Adrenal gland (tissue), 12 donors: ENCODE data around the gene GNAO1. TPM values are rescaled to one million over a fixed set of nuclear protein-coding genes. Genes with fewer than 3 reads are reported as not detected.

ENCODE experiments used
- DNase-seq, 7 donors: peaks; one replicate each; pipeline ENCODE4 v3.0.0-alpha.2; 2019 to 2020
- H3K27ac ChIP-seq, 5 donors: fragments of 200-600 bp; sonication (generic) in 4 of 5; 1 replicate in 3 of 5; 2 replicates in 2 of 5; pipeline versions ENCODE4 v1.5.1 to v1.8.0; 2016 to 2020; ENCODE audit warnings: mild to moderate bottlenecking in 1 of 5
- H3K27me3 ChIP-seq: fragments of 200-600 bp; 2 replicates; pipeline ENCODE4 v1.8.0; 2021
- H3K36me3 ChIP-seq, 2 donors: fragments of 200-600 bp; replicated peaks in 1 of 2; 1 replicate in 1 of 2; 2 replicates in 1 of 2; pipeline versions ENCODE4 v1.5.1 to v1.8.0; 2018 to 2022
- H3K4me1 ChIP-seq, 2 donors: fragments of 200-600 bp; replicated peaks in 1 of 2; 1 replicate in 1 of 2; 2 replicates in 1 of 2; pipeline versions ENCODE4 v1.5.1 to v1.8.0; 2018 to 2021
- H3K4me3 ChIP-seq, 4 donors: fragments of 200-600 bp; sonication (generic) in 3 of 4; one replicate each; pipeline ENCODE4 v1.5.1; 2016 to 2018
- H3K9me3 ChIP-seq, 3 donors: fragments of 200-600 bp; sonication (generic) in 1 of 3; replicated peaks in 1 of 3; 1 replicate in 2 of 3; 2 replicates in 1 of 3; pipeline versions ENCODE4 v1.5.1 to v1.8.0; 2016 to 2021
- POLR2A ChIP-seq, 2 donors: fragments of 450-650 bp; IDR thresholded peaks; one replicate each; pipeline ENCODE4 v1.6.1; 2017; ENCODE audit warnings: antibody characterized with exemption in 2 of 2, mild to moderate bottlenecking in 2 of 2, moderate library complexity in 1 of 2
- WGBS, 4 donors: extraction: QIAGEN DNeasy Blood & Tissue Kit in 2 of 4; methylation state at CpG; one replicate each; pipeline versions ENCODE4 v1.1.5 to v1.1.7; 2013 to 2017; 5-methylcytosine and 5-hydroxymethylcytosine counted together
- intact Hi-C, 2 donors: fragments of 100-400 bp; cut with DNase I; formaldehyde crosslinking; loops; one replicate each; pipeline versions ENCODE4 v1.14.1 to v1.15.0; 2022 to 2023
- polyA plus RNA-seq, 3 donors: library from polyadenylated mRNA; stranded (reverse); fragments of 200-250 nt in 2 of 3; fragments of 350-450 nt in 1 of 3; fragmentation: Illumina TruSeq in 1 of 3; extraction: RNeasy Lipid Tissue Mini Kit (QIAGEN cat#74804) in 1 of 3; gene quantifications; one replicate each; pipeline ENCODE4 v1.2.3, GENCODE V29; 2013 to 2014
- total RNA-seq, 9 donors: library from RNA; depleted of rRNA in 4 of 9; stranded (reverse); fragments of >200 nt in 4 of 9; fragments of 120-200 nt in 1 of 9; fragmentation: NEBNext Ultra II Directional in 1 of 9; extraction: Animal tissue kit (Norgen Biotek cat#: 25700) in 1 of 9; gene quantifications; one replicate each; pipeline versions ENCODE4 v1.1.0 to v1.2.4, GENCODE V29; 2013 to 2023
- TF ChIP-seq, protein P1 (sequence below), 6 experiments: fragments of 450-650 bp in 4 of 6; fragments of 200-600 bp in 2 of 6; sonication (generic) in 1 of 6; IDR thresholded peaks; 1 replicate in 5 of 6; 2 replicates in 1 of 6; pipeline versions ENCODE4 v1.5.1 to v1.8.0; 2016 to 2021; ENCODE audit warnings: antibody characterized with exemption in 6 of 6, mild to moderate bottlenecking in 2 of 6, moderate library complexity in 1 of 6
- donor health status: healthy with polysubstance abuse.
- donor health status: Bipolar disorder and iron deficiency.
- donor health status: DM: yes; HTN: yes; CAD: no.
- donor health status: DM: no; HTN: no; CAD: no.
- donor health status: DM: no; HTN: no; CAD: no.
- donor health status: DM: yes; HTN: yes; CAD: no.

Gene GNAO1
- total and polyA plus RNA-seq, 12 donors: 1.8 to 36.6 (median 5.9) TPM

DNA sequence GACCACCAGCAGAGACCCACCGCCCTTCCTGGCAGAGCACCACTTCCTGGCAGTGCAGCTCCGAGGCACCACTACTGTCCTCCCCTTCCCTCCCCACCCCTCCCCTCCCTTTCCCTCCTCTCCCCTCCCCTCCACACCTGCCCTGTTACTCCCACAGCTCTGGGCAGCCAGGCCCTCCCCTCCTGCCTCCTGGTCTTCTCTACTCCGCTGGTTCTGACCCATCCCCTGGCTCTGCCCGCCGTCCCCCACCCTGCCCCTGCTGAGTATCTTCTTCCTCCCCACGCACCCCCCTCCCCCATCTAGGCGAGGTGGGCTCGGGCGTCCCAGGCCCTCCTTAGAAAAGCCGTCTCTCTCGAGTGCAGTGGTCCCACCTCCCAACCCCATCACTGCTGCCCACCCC is 156.4 kb downstream of the GNAO1 start:
- TF ChIP-seq, protein P1, sequence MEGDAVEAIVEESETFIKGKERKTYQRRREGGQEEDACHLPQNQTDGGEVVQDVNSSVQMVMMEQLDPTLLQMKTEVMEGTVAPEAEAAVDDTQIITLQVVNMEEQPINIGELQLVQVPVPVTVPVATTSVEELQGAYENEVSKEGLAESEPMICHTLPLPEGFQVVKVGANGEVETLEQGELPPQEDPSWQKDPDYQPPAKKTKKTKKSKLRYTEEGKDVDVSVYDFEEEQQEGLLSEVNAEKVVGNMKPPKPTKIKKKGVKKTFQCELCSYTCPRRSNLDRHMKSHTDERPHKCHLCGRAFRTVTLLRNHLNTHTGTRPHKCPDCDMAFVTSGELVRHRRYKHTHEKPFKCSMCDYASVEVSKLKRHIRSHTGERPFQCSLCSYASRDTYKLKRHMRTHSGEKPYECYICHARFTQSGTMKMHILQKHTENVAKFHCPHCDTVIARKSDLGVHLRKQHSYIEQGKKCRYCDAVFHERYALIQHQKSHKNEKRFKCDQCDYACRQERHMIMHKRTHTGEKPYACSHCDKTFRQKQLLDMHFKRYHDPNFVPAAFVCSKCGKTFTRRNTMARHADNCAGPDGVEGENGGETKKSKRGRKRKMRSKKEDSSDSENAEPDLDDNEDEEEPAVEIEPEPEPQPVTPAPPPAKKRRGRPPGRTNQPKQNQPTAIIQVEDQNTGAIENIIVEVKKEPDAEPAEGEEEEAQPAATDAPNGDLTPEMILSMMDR (IDR thresholded peaks at IDR 0.05): no peak
- no peak for TF ChIP-seq POLR2A (IDR thresholded peaks at IDR 0.05)
- Histone ChIP-seq H3K27me3 (no peaks in the 10 kb centered on the region), H3K27ac (no peak overlapping the region), H3K36me3 (no peaks in the 10 kb centered on the region), H3K4me3 (no peak overlapping the region), H3K4me1 (no peaks in the 10 kb centered on the region), H3K9me3 (no peaks in the 10 kb centered on the region)
- DNase-seq: no peak
- WGBS, 4 donors: 77 to 82% (median 79%) methylated on average over 11 of the region's 11 CpGs
- intact Hi-C loops: no loop called here

GRCh38 chr16:56348168-56349085 is 157.1 kb downstream of the GNAO1 start:
- Histone ChIP-seq H3K36me3 (no peaks in the 10 kb centered on the region), H3K9me3 (no peaks in the 10 kb centered on the region), H3K27ac (no peak overlapping the region), H3K4me1 (no peaks in the 10 kb centered on the region), H3K4me3 (no peak overlapping the region), H3K27me3 (no peaks in the 10 kb centered on the region)
- TF ChIP-seq, protein P1 (IDR thresholded peaks at IDR 0.05): no peak
- TF ChIP-seq POLR2A (IDR thresholded peaks at IDR 0.05): no peak
- 85 to 89% (median 86%) methylated on average over 12 to 25 of the region's 25 CpGs for WGBS, 4 donors
- DNase-seq: no peak
- intact Hi-C loops: no loop called here

DNA sequence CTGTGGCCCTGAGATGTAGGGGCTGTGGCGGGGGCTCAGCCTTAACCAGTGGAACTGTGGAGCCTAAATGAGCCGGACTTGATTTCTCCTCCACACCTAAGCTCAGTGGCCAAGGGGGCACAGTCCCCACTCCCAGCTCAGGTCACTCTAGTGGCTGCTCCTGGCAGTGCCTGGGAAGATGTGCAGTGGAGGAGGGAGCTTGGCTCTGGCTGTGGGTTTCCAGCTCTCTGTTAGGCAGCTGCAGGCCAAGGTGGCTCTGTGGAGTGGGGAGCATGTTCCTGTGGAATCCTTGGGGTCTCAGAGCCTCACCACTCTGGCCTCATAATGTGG is 157.8 kb downstream of the GNAO1 start:
- Histone ChIP-seq H3K36me3 (no peaks in the 10 kb centered on the region), H3K4me1 (no peaks in the 10 kb centered on the region), H3K27ac (no peak overlapping the region), H3K27me3 (no peaks in the 10 kb centered on the region), H3K4me3 (no peak overlapping the region), H3K9me3 (no peaks in the 10 kb centered on the region)
- no peak for DNase-seq
- WGBS, 4 donors: 74 to 80% (median 77%) methylated on average over 2 of the region's 2 CpGs; no CpG with 5 or more reads in 1 of the 4 donors
- TF ChIP-seq POLR2A (IDR thresholded peaks at IDR 0.05): no peak
- TF ChIP-seq, protein P1 (IDR thresholded peaks at IDR 0.05): no peak
- intact Hi-C loops: no loop called here

- Histone ChIP-seq H3K9me3 (no peaks in the 10 kb centered on the region), H3K4me3 (no peak overlapping the region), H3K36me3 (no peaks in the 10 kb centered on the region), H3K27ac (peak overlapping the region in 1 of 5 donors; percentile 13), H3K4me1 (no peaks in the 10 kb centered on the region), H3K27me3 (no peaks in the 10 kb centered on the region)
- no peak for DNase-seq
- intact Hi-C loops: no loop called here
- 91 to 94% (median 93%) methylated on average over 13 to 16 of the region's 16 CpGs for WGBS, 4 donors
- no peak for TF ChIP-seq POLR2A (IDR thresholded peaks at IDR 0.05)
These were observed 158.4 kb downstream of the GNAO1 start for GRCh38 chr16:56349711-56350161.
